Prostate gland (tissue), 2 donors: ENCODE results near the gene CAPZA2. TPM values are rescaled to one million over a fixed set of nuclear protein-coding genes. Genes with fewer than 3 reads are reported as not detected.

ENCODE experiments used
- DNase-seq: peaks from one replicate; pipeline ENCODE4 v3.0.0-alpha.2; 2019; ENCODE audit warnings: low spot score
- H3K27ac ChIP-seq, 2 donors: fragments of 200-600 bp; sonication (generic); 2 replicates each; pipeline ENCODE4 v1.5.1; 2017 to 2019
- H3K27me3 ChIP-seq: fragments of 200-600 bp; sonication (generic); replicated peaks from 2 replicates; pipeline ENCODE4 v1.5.1; 2019; ENCODE audit not compliant: insufficient read depth
- H3K36me3 ChIP-seq, 2 donors: fragments of 200-600 bp; sonication (generic); 1 replicate in 1 of 2; 2 replicates in 1 of 2; pipeline versions ENCODE4 v1.5.1 to v1.8.1; 2017 to 2019
- H3K4me1 ChIP-seq: fragments of 200-600 bp; sonication (generic); replicated peaks from 2 replicates; pipeline ENCODE4 v1.5.1; 2019
- H3K4me3 ChIP-seq, 2 donors: fragments of 200-600 bp; sonication (generic); 2 replicates each; pipeline ENCODE4 v1.5.1; 2017 to 2019
- H3K9me3 ChIP-seq: fragments of 200-600 bp; sonication (generic); 2 replicates; pipeline ENCODE4 v1.5.1; 2017
- POLR2A ChIP-seq: fragments of 450-650 bp; IDR thresholded peaks from one replicate; pipeline ENCODE4 v1.6.1; 2016; ENCODE audit warnings: antibody characterized with exemption, mild to moderate bottlenecking
- POLR2AphosphoS5 ChIP-seq: sonication (generic); formaldehyde crosslinking; IDR thresholded peaks from one replicate; pipeline ENCODE4 v1.6.1; 2017; ENCODE audit warnings: antibody characterized with exemption
- WGBS: methylation state at CpG from one replicate; pipeline ENCODE4 v1.1.5; 2018; 5-methylcytosine and 5-hydroxymethylcytosine counted together
- intact Hi-C: fragments of 100-400 bp; cut with DNase I; formaldehyde crosslinking; loops from one replicate; pipeline ENCODE4 v1.14.2; 2022
- total RNA-seq, 2 donors: library from RNA; depleted of rRNA; stranded (reverse); fragments of >200 nt; gene quantifications; one replicate each; pipeline ENCODE4 v1.1.0, GENCODE V29; 2016
- TF ChIP-seq, protein P1 (sequence below), 4 experiments: fragments of 200-600 bp in 2 of 4; fragments of 450-650 bp in 2 of 4; sonication (generic) in 2 of 4; IDR thresholded peaks; 1 replicate in 3 of 4; 2 replicates in 1 of 4; pipeline ENCODE4 v1.5.1; 2016 to 2019; ENCODE audit warnings: antibody characterized with exemption in 4 of 4, mild to moderate bottlenecking in 2 of 4, moderate library complexity in 2 of 4

Gene CAPZA2
- total RNA-seq, 2 donors from 2014 or later, result 76.0 to 80.0 TPM

- intact Hi-C loops, result no loop called here
- no peak for TF ChIP-seq POLR2AphosphoS5
- no peak for TF ChIP-seq POLR2A
- TF ChIP-seq, protein P1, sequence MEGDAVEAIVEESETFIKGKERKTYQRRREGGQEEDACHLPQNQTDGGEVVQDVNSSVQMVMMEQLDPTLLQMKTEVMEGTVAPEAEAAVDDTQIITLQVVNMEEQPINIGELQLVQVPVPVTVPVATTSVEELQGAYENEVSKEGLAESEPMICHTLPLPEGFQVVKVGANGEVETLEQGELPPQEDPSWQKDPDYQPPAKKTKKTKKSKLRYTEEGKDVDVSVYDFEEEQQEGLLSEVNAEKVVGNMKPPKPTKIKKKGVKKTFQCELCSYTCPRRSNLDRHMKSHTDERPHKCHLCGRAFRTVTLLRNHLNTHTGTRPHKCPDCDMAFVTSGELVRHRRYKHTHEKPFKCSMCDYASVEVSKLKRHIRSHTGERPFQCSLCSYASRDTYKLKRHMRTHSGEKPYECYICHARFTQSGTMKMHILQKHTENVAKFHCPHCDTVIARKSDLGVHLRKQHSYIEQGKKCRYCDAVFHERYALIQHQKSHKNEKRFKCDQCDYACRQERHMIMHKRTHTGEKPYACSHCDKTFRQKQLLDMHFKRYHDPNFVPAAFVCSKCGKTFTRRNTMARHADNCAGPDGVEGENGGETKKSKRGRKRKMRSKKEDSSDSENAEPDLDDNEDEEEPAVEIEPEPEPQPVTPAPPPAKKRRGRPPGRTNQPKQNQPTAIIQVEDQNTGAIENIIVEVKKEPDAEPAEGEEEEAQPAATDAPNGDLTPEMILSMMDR (IDR thresholded peaks at IDR 0.05), result no peak
- Histone ChIP-seq H3K36me3 (peaks cover 0 to 5% of the 10 kb centered on the region in 2 donors), H3K4me3 (no peak overlapping the region), H3K27ac (no peak overlapping the region), H3K27me3 (no peaks in the 10 kb centered on the region), H3K9me3 (no peaks in the 10 kb centered on the region), H3K4me1 (no peaks in the 10 kb centered on the region)
- WGBS, result over 99% methylated on average over 6 of the region's 6 CpGs
- no peak for DNase-seq
Observed at GRCh38 chr7:116910383-116910782, 48.0 kb downstream of the CAPZA2 start.

- intact Hi-C loops, result no loop called here
- no peaks in the 10 kb centered on the region for H3K9me3 ChIP-seq
- WGBS, result 100% methylated on average over 1 of the region's 1 CpG
- TF ChIP-seq POLR2AphosphoS5 (no peak), POLR2A (no peak)
- TF ChIP-seq, protein P1 (IDR thresholded peaks at IDR 0.05), result no peak
- no peak for DNase-seq
- peaks cover 0 to 5% of the 10 kb centered on the region in 2 donors for H3K36me3 ChIP-seq
- H3K4me3 ChIP-seq, result no peak overlapping the region
- H3K27ac ChIP-seq, result no peak overlapping the region
- no peaks in the 10 kb centered on the region for H3K4me1 ChIP-seq
- no peaks in the 10 kb centered on the region for H3K27me3 ChIP-seq
Observed at GRCh38 chr7:116911801-116912200, 49.4 kb downstream of the CAPZA2 start.

- no peak overlapping the region for H3K4me3 ChIP-seq
- peaks cover 0 to 5% of the 10 kb centered on the region in 2 donors for H3K36me3 ChIP-seq
- intact Hi-C loops, result no loop called here
- no peak for TF ChIP-seq POLR2AphosphoS5
- TF ChIP-seq, protein P1 (IDR thresholded peaks at IDR 0.05), result no peak
- TF ChIP-seq POLR2A, result no peak
- H3K9me3 ChIP-seq, result no peaks in the 10 kb centered on the region
- H3K4me1 ChIP-seq, result no peaks in the 10 kb centered on the region
- no peak overlapping the region for H3K27ac ChIP-seq
- no peak for DNase-seq
- 96% methylated on average over 1 of the region's 1 CpG for WGBS
- no peaks in the 10 kb centered on the region for H3K27me3 ChIP-seq
Observed at GRCh38 chr7:116912269-116912909, 50.0 kb downstream of the CAPZA2 start.

- 91% methylated on average over 3 of the region's 3 CpGs for WGBS
- H3K36me3 ChIP-seq, result no peaks in the 10 kb centered on the region
- no peaks in the 10 kb centered on the region for H3K4me1 ChIP-seq
- H3K4me3 ChIP-seq, result no peak overlapping the region
- intact Hi-C loops, result no loop called here
- H3K27ac ChIP-seq, result no peak overlapping the region
- TF ChIP-seq, protein P1 (IDR thresholded peaks at IDR 0.05), result no peak
- TF ChIP-seq POLR2AphosphoS5, result no peak
- no peak for TF ChIP-seq POLR2A
- DNase-seq, result no peak
- H3K27me3 ChIP-seq, result no peaks in the 10 kb centered on the region
- no peaks in the 10 kb centered on the region for H3K9me3 ChIP-seq
Observed at GRCh38 chr7:116918704-116919103, 56.3 kb downstream of the CAPZA2 start.

DNA sequence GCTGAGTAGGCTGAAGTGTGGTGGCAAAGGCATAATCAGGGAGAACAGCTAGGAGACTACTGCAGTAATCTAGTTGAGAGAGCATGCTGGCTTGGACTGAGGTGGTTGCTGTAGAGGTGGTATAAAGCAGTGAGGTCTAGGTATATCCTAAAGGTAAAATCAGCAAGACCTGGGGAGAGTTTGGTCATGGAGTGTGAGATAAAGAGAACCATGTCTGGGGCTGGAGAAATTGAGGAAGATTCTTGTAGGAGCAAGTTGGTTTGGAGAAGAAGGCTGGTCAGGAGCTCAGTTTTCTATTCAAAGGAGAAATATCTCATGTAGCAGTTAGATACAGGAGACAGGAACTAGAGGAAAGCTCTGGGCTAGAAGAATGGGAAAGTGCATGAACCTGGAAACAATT is 58.0 kb downstream of the CAPZA2 start:
- H3K36me3 ChIP-seq, result no peaks in the 10 kb centered on the region
- no peak overlapping the region for H3K4me3 ChIP-seq
- intact Hi-C loops, result no loop called here
- no peaks in the 10 kb centered on the region for H3K27me3 ChIP-seq
- H3K9me3 ChIP-seq, result no peaks in the 10 kb centered on the region
- no peak overlapping the region for H3K27ac ChIP-seq
- TF ChIP-seq, protein P1 (IDR thresholded peaks at IDR 0.05), result no peak
- TF ChIP-seq POLR2AphosphoS5 (no peak), POLR2A (no peak)
- DNase-seq, result no peak
- no peaks in the 10 kb centered on the region for H3K4me1 ChIP-seq
